NOMO-1 (cell line): ENCODE measurements around the gene SETX.
"Not testable (repeated sequence)": the region's sequence is repeated elsewhere in the genome, so short reads cannot be mapped to it uniquely, and the experiment has no call there.

Source experiments
- DNase-seq, 2 experiments: peaks; one replicate each; lab custom pipeline; 2025; ENCODE audit not compliant: unreplicated experiment in 2 of 2; lab: John Stamatoyannopoulos, UW

The SETX gene

GRCh38 chr9:132354637-132355355 is at the start of gene SETX:
TSS of gene SETX (minus strand) at chr9:132354986. CDS start at chr9:132349428, 5,558 bp downstream.
- peak; percentile 96 to 99 for DNase-seq

- DNase-seq = no peak
Observed at GRCh38 chr9:132404228-132404881, 49.6 kb upstream of the SETX start.

- no peak for DNase-seq
Observed at GRCh38 chr9:132401824-132402223, 47.0 kb upstream of the SETX start.

GRCh38 chr9:132395560-132395959 is 40.8 kb upstream of the SETX start:
- DNase-seq = no peak

GRCh38 chr9:132391449-132391848 is 36.7 kb upstream of the SETX start:
- DNase-seq = no peak

- DNase-seq = no peak
Observed at GRCh38 chr9:132390966-132391365, 36.2 kb upstream of the SETX start.

GRCh38 chr9:132387133-132387532 is 32.3 kb upstream of the SETX start:
- DNase-seq = no peak

GRCh38 chr9:132384376-132384775 is 29.6 kb upstream of the SETX start:
- DNase-seq = no peak

GRCh38 chr9:132383462-132383883 is 28.7 kb upstream of the SETX start:
- DNase-seq = no peak

GRCh38 chr9:132381966-132382541 is 27.3 kb upstream of the SETX start:
- DNase-seq = peak; percentile 8 to 85

GRCh38 chr9:132378416-132378815 is 23.6 kb upstream of the SETX start:
- not testable (repeated sequence) for DNase-seq

- DNase-seq = not testable (repeated sequence)
Observed at GRCh38 chr9:132377769-132378168, 23.0 kb upstream of the SETX start.

- DNase-seq = peak; percentile 28 to 43
Observed at GRCh38 chr9:132372177-132373095, 17.6 kb upstream of the SETX start.

- DNase-seq = no peak
Observed at GRCh38 chr9:132370592-132370991, 15.8 kb upstream of the SETX start.

- no peak for DNase-seq
Observed at GRCh38 chr9:132369421-132369820, 14.6 kb upstream of the SETX start.

- no peak for DNase-seq
Observed at GRCh38 chr9:132367613-132368313, 13.0 kb upstream of the SETX start.

- peak; percentile 36 to 82 for DNase-seq
Observed at GRCh38 chr9:132366481-132366880, 11.7 kb upstream of the SETX start.

- peak; percentile 14 to 53 for DNase-seq
Observed at GRCh38 chr9:132365986-132366385, 11.2 kb upstream of the SETX start.

- no peak for DNase-seq
Observed at GRCh38 chr9:132364068-132364467, 9.3 kb upstream of the SETX start.

- no peak for DNase-seq
Observed at GRCh38 chr9:132357764-132358163, 3.0 kb upstream of the SETX start.
